Endothelial cell of umbilical vein (primary cell): ENCODE results near the gene SEMA6C. TPM values are rescaled to one million over a fixed set of nuclear protein-coding genes. Genes with fewer than 3 reads are reported as not detected.

Source experiments
- BruUV-seq: library from RNA; stranded (reverse); fragments of 400-500 nt; replicated peaks from 2 replicates; lab custom pipeline; 2021; lab: Mats Ljungman, UMichigan
- CTCF ChIA-PET: fragments of 300-600, 350-600 bp; sonication (Branson Sonifier 250); formaldehyde crosslinking; loops from one replicate; lab custom pipeline; 2021; ENCODE audit warnings: antibody characterized with exemption, inconsistent platforms; lab: Charles Lee
- POLR2A ChIA-PET: fragments of 300-600, 350-600 bp; sonication (Branson Sonifier 250); formaldehyde crosslinking; loops from one replicate; lab custom pipeline; 2021; ENCODE audit warnings: antibody characterized with exemption, inconsistent platforms; lab: Charles Lee
- DNase-seq: peaks from one replicate; pipeline ENCODE4 v3.0.0-alpha.2; 2011; ENCODE audit warnings: low read depth, low spot score
- FAIRE-seq: peaks from 2 replicates; lab custom pipeline; 2011; peaks lifted over from hg19 to GRCh38; lab: Jason Lieb, UNC
- H2AFZ ChIP-seq: 2 replicates; pipeline ENCODE4 v1.6.0; 2012; ENCODE audit warnings: low read depth, low read length, control low read depth, inconsistent platforms
- H3K27ac ChIP-seq: 2 replicates; pipeline ENCODE4 v1.5.1; 2011; ENCODE audit warnings: low read depth, mild to moderate bottlenecking, control low read depth, low read length, moderate library complexity; ENCODE audit not compliant: insufficient read depth
- H3K27me3 ChIP-seq, 2 experiments: 2 replicates each; pipeline versions ENCODE4 v1.6.0 to v1.6.1; 2011; ENCODE audit warnings: low read length in 2 of 2, mixed read lengths in 1 of 2; ENCODE audit not compliant: control insufficient read depth in 2 of 2, insufficient read depth in 2 of 2
- H3K36me3 ChIP-seq, 2 experiments: 2 replicates in 1 of 2; 3 replicates in 1 of 2; pipeline ENCODE4 v1.5.1; 2011; ENCODE audit warnings: low read length in 2 of 2, mild to moderate bottlenecking in 1 of 2, moderate library complexity in 1 of 2; ENCODE audit not compliant: control insufficient read depth in 2 of 2, insufficient read depth in 2 of 2; ENCODE audit errors: extremely low read depth in 1 of 2
- H3K4me1 ChIP-seq: 3 replicates; pipeline ENCODE4 v1.5.1; 2011; ENCODE audit warnings: mild to moderate bottlenecking, low read length; ENCODE audit not compliant: control insufficient read depth, insufficient read depth; ENCODE audit errors: extremely low read depth
- H3K4me2 ChIP-seq: 2 replicates; pipeline ENCODE4 v1.6.1; 2011; ENCODE audit warnings: low read length, control low read depth, mixed read lengths; ENCODE audit not compliant: insufficient read depth
- H3K4me3 ChIP-seq, 3 experiments: fragments of 200-600 bp in 1 of 3; sonication (generic), shearing (Covaris generic) in 1 of 3; replicated peaks in 1 of 3; 2 replicates each; pipeline ENCODE4 v1.5.1; 2011 to 2016; ENCODE audit warnings: control low read depth in 3 of 3, low read length in 3 of 3, mild to moderate bottlenecking in 2 of 3, inconsistent platforms in 1 of 3, low read depth in 1 of 3, moderate library complexity in 1 of 3; ENCODE audit not compliant: insufficient read depth in 1 of 3
- H3K79me2 ChIP-seq: 2 replicates; pipeline ENCODE4 v1.6.0; 2012; ENCODE audit warnings: low read length, inconsistent platforms; ENCODE audit not compliant: control insufficient read depth, insufficient read depth
- H3K9ac ChIP-seq: replicated peaks from 2 replicates; pipeline ENCODE3; 2011; ENCODE audit warnings: low read length, control low read depth; ENCODE audit not compliant: insufficient read depth; ENCODE audit errors: extremely low read depth
- H3K9me1 ChIP-seq: replicated peaks from 3 replicates; pipeline ENCODE4 v1.6.0; 2011; ENCODE audit warnings: mild to moderate bottlenecking, low read length; ENCODE audit not compliant: control insufficient read depth, insufficient read depth; ENCODE audit errors: extremely low read depth
- H3K9me3 ChIP-seq: replicated peaks from 2 replicates; pipeline ENCODE4 v1.5.1; 2012; ENCODE audit warnings: low read length, inconsistent platforms; ENCODE audit not compliant: control insufficient read depth, insufficient read depth
- H4K20me1 ChIP-seq: replicated peaks from 2 replicates; pipeline ENCODE3; 2011; ENCODE audit warnings: mild to moderate bottlenecking, low read length; ENCODE audit not compliant: control insufficient read depth, insufficient read depth; ENCODE audit errors: extremely low read depth
- CTCF ChIP-seq, 2 donors: IDR thresholded peaks; 1 replicate in 1 of 2; 2 replicates in 1 of 2; pipeline ENCODE4 v1.5.1; 2011; ENCODE audit warnings: low read length in 2 of 2, mild to moderate bottlenecking in 2 of 2, moderate library complexity in 2 of 2, control low read depth in 1 of 2, inconsistent platforms in 1 of 2, low read depth in 1 of 2; ENCODE audit not compliant: insufficient read depth in 1 of 2; ENCODE audit errors: extremely low read depth in 1 of 2
- EZH2 ChIP-seq: IDR thresholded peaks from 2 replicates; pipeline ENCODE4 v1.6.1; 2012; ENCODE audit warnings: borderline replicate concordance, low read depth, mild to moderate bottlenecking, moderate library complexity, low read length, inconsistent platforms; ENCODE audit not compliant: severe bottlenecking
- FOS ChIP-seq: IDR thresholded peaks from 2 replicates; pipeline ENCODE4 v1.6.1; 2011; ENCODE audit warnings: mild to moderate bottlenecking, low read length, moderate library complexity, borderline replicate concordance; ENCODE audit not compliant: insufficient read depth
- GATA2 ChIP-seq: IDR thresholded peaks from 2 replicates; pipeline ENCODE4 v1.7.0; 2011; ENCODE audit warnings: low read depth, mild to moderate bottlenecking, moderate library complexity, mixed read lengths, low read length; ENCODE audit not compliant: insufficient read length, insufficient read depth
- JUN ChIP-seq: IDR thresholded peaks from 2 replicates; pipeline ENCODE4 v1.6.1; 2011; ENCODE audit warnings: borderline replicate concordance, low read depth; ENCODE audit not compliant: insufficient read length, insufficient read depth
- MAX ChIP-seq: IDR thresholded peaks from 2 replicates; pipeline ENCODE4 v1.6.1; 2011; ENCODE audit not compliant: insufficient read depth, insufficient read length
- MYC ChIP-seq: IDR thresholded peaks from one replicate; pipeline ENCODE4 v1.6.1; 2011; ENCODE audit warnings: mild to moderate bottlenecking, low read depth, low read length
- POLR2A ChIP-seq: IDR thresholded peaks from 2 replicates; pipeline ENCODE4 v1.6.1; 2012; ENCODE audit warnings: low read depth, mild to moderate bottlenecking, control low read depth, low read length
- POLR2AphosphoS5 ChIP-seq: IDR thresholded peaks from 2 replicates; pipeline ENCODE4 v1.6.1; 2012; ENCODE audit warnings: low read depth, mild to moderate bottlenecking, control low read depth, low read length, moderate library complexity; ENCODE audit not compliant: insufficient read depth
- dilution Hi-C: fragments of 300-500 bp; cut with MboI; formaldehyde crosslinking; loops from one replicate; pipeline ENCODE4 v1.15.0; 2019; ENCODE audit warnings: low sequenced_read_pairs; ENCODE audit not compliant: extremely low pct_ligation_motif_present
- intact Hi-C: fragments of 100-400 bp; cut with micrococcal nuclease; formaldehyde crosslinking; loops from one replicate; pipeline ENCODE4 v1.10.0; 2022
- polyA plus RNA-seq, 4 experiments: library from polyadenylated mRNA; depleted of rRNA in 3 of 4; stranded (reverse) in 3 of 4; unstranded in 1 of 4; fragments of >200 nt; gene quantifications; 2 replicates each; pipeline versions ENCODE4 v1.2.1 to v1.2.3, GENCODE V29; 2011 to 2012; ENCODE audit warnings: missing spikeins in 1 of 4
- total RNA-seq: library from RNA; stranded (reverse); gene quantifications from 2 replicates; pipeline ENCODE4 v1.2.3, GENCODE V29; 2021

The SEMA6C gene
- total and polyA plus RNA-seq, 2 donors (not counting 3 experiments of a cell fraction or from before 2014, with no cell fraction given): 53.0 to 71.9 TPM

GRCh38 chr1:151104630-151105029, 41.8 kb downstream of the SEMA6C start:
- H4K20me1 ChIP-seq: no peaks in the 10 kb centered on the region
- no peaks in the 10 kb centered on the region for H3K9me3 ChIP-seq
- H3K9me1 ChIP-seq: no peaks in the 10 kb centered on the region
- intact Hi-C loops (loop anchor here (10.0 kb wide), 1 partner anchor 240 kb away; the partner anchor contains the start of gene RFX5), dilution Hi-C loops (no loop called here)
- no peak overlapping the region for H2AFZ ChIP-seq
- DNase-seq (no peak), FAIRE-seq (no peak)
- no peak overlapping the region for H3K4me2 ChIP-seq
- BruUV-seq: no TSS peak
- H3K27me3 ChIP-seq: no peaks in the 10 kb centered on the region
- H3K4me1 ChIP-seq: peaks cover 10% of the 10 kb centered on the region
- ChIA-PET CTCF (interaction anchor here (0.7 to 12.7 kb wide), 2 partner anchors 52 to 57 kb away, joined by 3 to 623 read pairs; partner anchors contain the start of genes C1orf56 and TNFAIP8L2), POLR2A (interaction anchor here (0.6 kb wide), 1 partner anchor 67 kb away, joined by 3 read pairs; no protein-coding TSS in a partner anchor)
- no peak overlapping the region for H3K27ac ChIP-seq
- H3K79me2 ChIP-seq: no peaks in the 10 kb centered on the region
- no peaks in the 10 kb centered on the region for H3K36me3 ChIP-seq
- no peak for TF ChIP-seq JUN
- TF ChIP-seq MAX: no peak
- no peak for TF ChIP-seq FOS
- no peak for TF ChIP-seq POLR2A
- TF ChIP-seq POLR2AphosphoS5: no peak
- TF ChIP-seq GATA2: no peak
- TF ChIP-seq CTCF (IDR thresholded peaks at IDR 0.05; ENCODE audit: extremely low read depth in 1 of 2, insufficient read depth in 1 of 2, low read depth in 1 of 2, low read length in 2 of 2): no peak
- TF ChIP-seq EZH2: no peak
- TF ChIP-seq MYC: no peak
- no peak overlapping the region for H3K9ac ChIP-seq
- no peak overlapping the region for H3K4me3 ChIP-seq
